NB4 (cell line): ENCODE data around the gene CAMK2A.

Experiments used
- DNase-seq: peaks from one replicate; pipeline ENCODE4 v3.0.0; 2010; ENCODE audit warnings: low read depth
- H3K4me3 ChIP-seq: one replicate; pipeline ENCODE4 v1.5.1; 2011; ENCODE audit warnings: mild to moderate bottlenecking, low read depth, low read length, moderate library complexity
- CTCF ChIP-seq: IDR thresholded peaks from one replicate; pipeline ENCODE4 v1.5.1; 2012; ENCODE audit warnings: low read depth, low read length
- MAX ChIP-seq: IDR thresholded peaks from 2 replicates; pipeline ENCODE4 v1.6.1; 2011; ENCODE audit warnings: low read depth, low read length
- MYC ChIP-seq: IDR thresholded peaks from 2 replicates; pipeline ENCODE4 v1.6.1; 2011; ENCODE audit warnings: low read depth, low read length
- POLR2A ChIP-seq: IDR thresholded peaks from 2 replicates; pipeline ENCODE4 v1.6.1; 2011; ENCODE audit warnings: mild to moderate bottlenecking; ENCODE audit not compliant: insufficient read length; ENCODE audit errors: extremely low read depth

CAMK2A gene

GRCh38 chr5:150309886-150310239 lies 20.3 kb upstream of the CAMK2A start:
- DNase-seq: no peak
- TF ChIP-seq CTCF: no peak
- TF ChIP-seq POLR2A: no peak
- no peak for TF ChIP-seq MAX
- TF ChIP-seq MYC: no peak
- H3K4me3 ChIP-seq: no peak overlapping the region

GRCh38 chr5:150309101-150309885 lies 19.7 kb upstream of the CAMK2A start:
- TF ChIP-seq MYC (no peak), MAX (no peak), POLR2A (no peak), CTCF (no peak)
- DNase-seq: no peak
- no peak overlapping the region for H3K4me3 ChIP-seq

GRCh38 chr5:150307617-150308426 lies 18.2 kb upstream of the CAMK2A start:
- no peak for TF ChIP-seq POLR2A
- TF ChIP-seq MYC: no peak
- no peak for TF ChIP-seq MAX
- TF ChIP-seq CTCF: no peak
- DNase-seq: no peak
- H3K4me3 ChIP-seq: no peak overlapping the region

GRCh38 chr5:150306775-150307174 lies 17.2 kb upstream of the CAMK2A start:
- DNase-seq: no peak
- no peak overlapping the region for H3K4me3 ChIP-seq
- TF ChIP-seq CTCF (no peak), MAX (no peak), MYC (no peak), POLR2A (no peak)

GRCh38 chr5:150305557-150305956 lies 16.0 kb upstream of the CAMK2A start:
- TF ChIP-seq POLR2A (no peak), MYC (no peak), MAX (no peak), CTCF (no peak)
- no peak for DNase-seq
- no peak overlapping the region for H3K4me3 ChIP-seq
